ENCODE results near the gene RETN.

RETN gene

GRCh38 chr19:7668842-7669241 lies at the start of gene RETN:
Gene RETN, plus strand, starts transcription at chr19:7669049. Its CDS starts 278 bp downstream, at chr19:7669327.
- no peak for DNase-seq

DNA sequence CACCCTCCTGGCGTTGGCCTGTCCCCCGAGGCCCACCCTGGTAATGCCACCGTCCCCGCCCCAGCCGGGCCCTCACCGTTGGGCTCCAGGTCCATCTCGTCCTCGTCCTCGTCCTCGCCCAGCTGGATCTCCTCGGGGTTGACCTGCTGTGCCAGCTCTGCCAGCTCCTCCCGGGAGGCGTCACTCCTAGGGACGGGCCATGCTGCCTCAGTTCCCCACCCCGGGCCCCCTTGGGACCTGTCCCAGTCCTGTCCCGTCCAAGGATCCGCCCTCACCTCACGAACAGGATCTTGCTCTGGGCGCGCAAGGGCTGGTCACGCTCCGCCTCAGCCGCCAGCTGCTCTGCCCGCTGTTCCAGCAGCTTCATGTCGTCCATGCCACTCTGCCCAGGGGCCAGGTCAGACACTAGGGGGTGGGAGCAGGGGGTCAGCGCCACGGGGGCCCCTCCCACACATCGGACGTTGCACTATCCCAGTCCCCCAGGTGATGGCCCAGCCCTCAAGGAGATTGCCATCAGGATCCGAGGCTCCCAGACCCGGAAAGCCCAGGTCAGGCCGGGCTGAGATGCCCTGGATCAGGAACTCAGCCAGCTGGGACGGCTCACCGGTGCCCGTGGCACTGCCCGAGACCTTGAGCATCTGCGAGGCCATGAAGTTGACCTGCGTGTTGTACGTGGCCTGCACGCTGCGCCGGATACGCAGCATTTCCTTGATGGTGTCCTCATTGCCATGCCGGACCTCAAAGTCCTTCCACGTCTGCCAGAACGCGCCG lies 49.0 kb upstream of the RETN start:
- no peak for DNase-seq

DNA sequence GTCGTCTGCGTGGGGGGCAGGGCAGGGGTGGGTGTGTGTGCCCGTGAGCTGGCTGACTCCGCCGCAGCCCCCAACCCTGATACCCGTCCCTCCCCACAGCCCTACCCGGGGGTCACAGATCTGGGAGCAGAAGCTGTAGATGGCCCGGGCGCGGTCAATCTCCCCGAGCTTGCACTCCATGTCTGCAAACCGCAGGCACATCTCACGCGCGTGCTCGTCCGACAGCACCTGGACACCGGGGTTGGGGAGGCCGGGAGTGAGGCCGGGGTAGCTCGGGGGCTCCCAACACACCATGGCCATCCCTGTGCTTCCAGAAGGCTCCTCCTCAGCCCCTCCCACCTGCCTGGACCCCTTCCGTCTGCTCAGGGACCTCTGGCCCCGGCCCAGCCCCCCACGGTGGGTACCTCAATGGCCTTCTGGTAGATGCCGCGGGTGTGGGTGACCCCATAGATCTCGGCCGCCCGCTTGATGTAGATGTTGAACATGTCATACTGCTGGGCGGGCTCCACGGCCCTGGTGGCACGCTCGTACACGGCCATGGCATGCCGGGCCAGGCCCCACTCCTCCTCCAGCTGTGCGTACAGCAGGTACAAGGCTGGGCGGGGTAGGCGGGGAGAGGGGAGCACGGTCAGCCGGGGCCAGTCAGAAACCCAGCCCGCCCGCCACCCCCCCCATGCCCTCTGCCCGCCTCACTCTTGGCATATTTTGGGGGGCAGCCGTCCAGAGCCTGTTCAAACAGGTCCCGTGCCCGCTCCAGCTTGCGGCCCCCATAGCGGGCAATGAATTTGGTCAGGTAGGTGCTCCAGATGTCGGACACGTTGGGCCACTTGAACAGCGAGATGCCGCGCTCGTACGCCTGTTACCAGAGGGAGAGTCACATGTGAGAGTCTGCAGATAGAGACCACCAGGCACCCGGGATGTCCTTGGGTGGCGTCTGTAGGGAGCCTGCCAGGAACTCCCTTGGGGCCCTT lies 48.1 kb upstream of the RETN start:
- DNase-seq = no peak

DNA sequence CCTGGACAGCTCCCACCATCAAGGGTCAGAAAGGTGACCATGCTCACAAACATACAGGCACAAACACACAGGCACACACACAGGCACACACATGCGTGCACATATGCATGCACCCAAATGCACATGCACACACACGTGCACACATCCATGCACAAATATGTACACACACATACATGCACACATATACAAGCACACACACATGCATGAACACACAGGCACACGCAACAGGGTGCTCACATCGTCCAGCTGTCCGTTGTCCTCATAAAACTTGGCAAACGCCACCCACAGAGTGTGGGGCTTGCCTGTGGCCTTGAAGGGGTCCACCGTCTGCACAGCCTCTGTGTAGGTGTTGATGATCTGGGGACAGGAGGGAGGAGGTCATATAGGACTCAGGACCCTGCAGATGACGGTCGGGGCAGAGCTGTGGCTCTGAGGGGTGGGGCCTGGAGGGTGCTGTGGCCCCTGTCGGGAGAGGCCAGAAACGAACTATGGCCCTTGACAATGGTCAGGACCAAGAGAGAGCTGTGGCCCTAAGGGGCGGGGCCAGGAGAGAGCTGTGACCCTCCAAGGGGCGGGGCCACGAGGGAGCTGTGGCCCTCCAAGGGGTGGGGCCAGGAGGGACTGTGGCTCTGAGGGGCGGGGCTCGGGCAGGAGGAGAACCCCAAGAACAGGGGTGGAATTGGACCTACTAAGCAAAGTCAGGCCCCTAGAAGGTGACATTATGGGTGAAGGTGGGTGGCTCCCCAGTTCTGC lies 45.7 kb upstream of the RETN start:
- DNase-seq = no peak

DNA sequence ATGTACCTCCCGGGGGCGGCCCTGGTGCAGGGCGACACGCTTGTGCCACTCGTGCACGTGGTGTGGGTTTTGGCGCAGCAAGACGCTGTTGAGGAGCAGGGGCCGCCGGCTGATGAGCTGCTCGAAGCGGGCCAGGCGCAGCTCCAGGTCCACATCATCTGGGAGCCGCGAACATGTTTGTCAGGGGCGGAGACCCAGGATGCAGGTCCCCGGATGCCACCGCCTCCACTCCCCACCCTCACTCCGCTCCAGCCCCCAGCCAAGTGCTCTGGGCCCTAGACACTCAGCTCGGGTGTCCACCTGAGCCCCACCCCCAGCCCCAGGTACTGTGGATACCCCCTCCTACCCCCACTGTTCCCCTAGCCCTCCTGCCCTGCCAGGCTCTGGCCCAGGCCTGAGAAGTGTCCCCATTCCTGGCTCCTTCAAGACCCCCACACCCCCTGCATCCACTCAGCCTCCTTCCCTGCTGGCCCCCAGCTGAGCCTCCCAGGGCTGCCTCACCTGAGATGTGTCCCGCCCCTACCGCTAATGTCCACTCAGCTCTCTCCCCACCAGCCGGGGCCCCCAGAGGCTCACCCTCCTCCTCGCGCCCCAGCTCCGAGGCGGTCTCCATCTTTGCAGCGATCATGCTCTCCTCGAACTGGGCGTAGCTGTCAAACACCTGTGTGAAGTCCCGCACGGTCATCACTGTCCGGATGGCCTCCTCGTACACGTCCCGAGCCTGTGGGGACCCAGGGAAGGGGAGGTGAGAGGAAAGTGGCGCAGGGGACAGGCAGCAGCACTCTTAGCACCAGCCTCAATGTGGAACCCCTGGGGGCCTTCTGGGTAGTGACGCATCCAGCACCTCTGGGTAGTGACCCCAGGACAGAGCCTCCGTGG lies 44.9 kb upstream of the RETN start:
- DNase-seq = no peak

DNA sequence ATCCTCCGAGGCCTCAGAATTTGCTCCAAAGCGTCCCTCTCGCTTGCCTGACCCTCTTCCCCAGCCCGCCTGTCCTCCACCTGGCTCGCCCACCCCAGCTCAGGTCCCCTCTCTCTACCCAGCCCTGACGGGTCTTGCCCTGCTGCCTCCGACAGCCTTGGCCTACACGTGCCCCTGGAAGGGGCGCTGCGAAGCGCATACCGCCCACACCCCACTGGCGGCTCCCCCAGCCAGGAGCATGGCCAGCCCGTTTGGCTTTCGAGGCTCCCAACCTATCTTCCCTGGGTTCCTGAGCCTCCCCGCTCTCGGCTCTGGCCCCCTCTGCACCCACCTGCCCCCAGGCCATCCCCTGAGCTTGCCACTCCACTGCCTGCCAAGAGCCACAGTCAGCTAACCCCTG lies 44.0 kb upstream of the RETN start:
- no peak for DNase-seq

- no peak for DNase-seq
Observed at GRCh38 chr19:7625763-7626372, 43.0 kb upstream of the RETN start.

DNA sequence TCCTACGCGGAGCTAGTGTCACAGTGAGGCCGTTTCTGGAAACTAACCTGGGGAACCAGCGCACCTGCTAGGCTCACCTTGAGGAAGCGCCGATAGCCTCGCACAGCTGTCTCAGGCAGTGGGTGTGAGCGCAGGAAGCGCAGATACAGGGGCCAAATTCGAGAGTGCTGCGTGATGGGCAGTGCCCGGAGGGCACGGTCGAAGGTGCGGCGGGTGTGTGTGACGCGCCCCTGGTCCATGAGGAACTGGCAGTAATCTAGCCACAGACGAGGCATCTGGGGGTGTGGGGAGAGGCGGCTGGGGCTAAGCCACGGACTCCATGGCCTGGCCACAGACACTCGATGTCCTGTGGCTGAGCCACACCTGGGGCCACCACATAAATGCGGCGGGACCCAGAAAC lies 41.7 kb upstream of the RETN start:
- no peak for DNase-seq

DNA sequence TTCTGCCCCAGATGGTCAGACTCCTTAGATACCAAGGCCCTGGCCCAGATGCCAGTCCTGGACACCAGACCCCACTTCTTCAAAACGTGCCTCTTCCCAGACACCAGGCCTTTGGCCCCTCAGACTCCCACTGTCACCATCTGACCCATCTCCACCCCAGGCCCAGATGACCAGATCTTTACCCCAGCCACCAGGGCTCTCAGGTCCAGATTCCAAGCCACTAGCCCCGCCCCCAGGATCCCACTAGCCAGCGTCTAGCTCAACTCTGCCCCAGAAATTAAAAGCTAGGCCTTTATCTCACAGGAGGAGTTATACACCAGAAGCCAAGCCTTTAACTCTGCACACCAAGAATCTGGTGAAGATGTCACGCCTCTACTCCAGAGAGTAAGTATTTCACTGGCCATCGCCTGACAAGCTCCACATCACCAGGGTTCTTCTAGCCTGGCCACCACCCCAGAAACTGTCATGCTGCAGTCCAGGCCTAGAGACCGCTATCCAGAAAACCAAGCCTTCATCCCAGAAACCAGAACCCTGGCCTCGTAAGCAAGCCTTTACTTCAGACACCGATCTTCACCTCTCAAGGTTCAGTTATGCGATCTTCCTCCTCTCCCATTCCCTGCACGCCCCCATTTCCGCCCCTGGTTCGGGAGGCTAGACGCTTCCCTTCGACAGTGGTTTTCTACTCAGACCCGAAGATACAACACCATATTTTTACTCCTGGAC lies 40.1 kb upstream of the RETN start:
- no peak for DNase-seq

GRCh38 chr19:7629347-7630054 lies 39.3 kb upstream of the RETN start, which contains the start of the genes PET100 and XAB2:
Gene PET100, plus strand, starts transcription at chr19:7629793. Its CDS starts 41 bp downstream, at chr19:7629834.
Gene XAB2, minus strand, starts transcription at chr19:7629545. Its CDS starts 18 bp downstream, at chr19:7629527.
- DNase-seq = peak; percentile 94

- DNase-seq = no peak
Observed at GRCh38 chr19:7631577-7631976, 37.3 kb upstream of the RETN start.

DNA sequence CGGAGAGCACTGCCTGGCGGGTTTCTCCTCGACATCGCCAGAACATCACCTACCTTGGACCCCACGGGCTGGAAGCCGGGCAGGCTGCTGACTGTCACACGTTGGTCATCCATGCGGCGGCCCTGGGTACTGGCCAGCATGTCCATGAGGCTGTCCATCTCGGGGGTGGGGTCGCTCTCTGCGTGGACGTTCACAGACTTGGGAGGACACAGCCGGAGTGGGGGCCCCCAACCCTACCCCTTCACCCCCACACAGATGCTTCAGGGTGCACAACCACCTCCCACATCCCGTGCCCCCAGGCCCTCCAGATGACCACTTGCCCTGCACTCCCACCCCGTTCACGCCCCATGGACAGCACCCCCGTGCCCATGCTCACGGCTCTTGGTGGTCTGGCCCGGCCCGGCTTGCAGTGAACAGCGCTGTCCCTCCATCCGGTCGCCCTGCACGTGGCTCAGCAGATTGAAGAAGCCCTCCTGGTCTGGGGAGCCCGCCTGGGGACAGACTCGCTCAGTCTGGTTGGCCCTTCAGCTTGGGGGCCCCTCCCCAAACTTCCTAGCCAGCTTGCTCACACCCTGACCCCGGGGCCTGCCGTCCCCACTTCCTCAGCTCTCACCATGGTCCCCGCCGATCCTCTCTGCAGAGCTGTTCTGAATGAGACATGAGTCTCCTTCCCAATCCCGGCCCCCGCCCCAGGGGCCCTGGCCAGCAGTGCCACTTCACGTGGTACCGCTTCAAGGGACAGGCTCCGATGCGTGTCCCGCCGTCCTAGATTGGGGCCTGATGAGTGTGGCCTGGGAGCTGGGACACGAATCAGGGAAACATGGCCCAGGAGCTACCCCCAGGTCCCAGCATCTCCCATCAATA lies 36.3 kb upstream of the RETN start:
- DNase-seq = no peak

GRCh38 chr19:7633698-7634097 lies 35.2 kb upstream of the RETN start, which contains the start of gene PCP2:
Gene PCP2, minus strand, starts transcription at chr19:7633719. Its CDS starts 262 bp downstream, at chr19:7633457.
- DNase-seq = no peak

DNA sequence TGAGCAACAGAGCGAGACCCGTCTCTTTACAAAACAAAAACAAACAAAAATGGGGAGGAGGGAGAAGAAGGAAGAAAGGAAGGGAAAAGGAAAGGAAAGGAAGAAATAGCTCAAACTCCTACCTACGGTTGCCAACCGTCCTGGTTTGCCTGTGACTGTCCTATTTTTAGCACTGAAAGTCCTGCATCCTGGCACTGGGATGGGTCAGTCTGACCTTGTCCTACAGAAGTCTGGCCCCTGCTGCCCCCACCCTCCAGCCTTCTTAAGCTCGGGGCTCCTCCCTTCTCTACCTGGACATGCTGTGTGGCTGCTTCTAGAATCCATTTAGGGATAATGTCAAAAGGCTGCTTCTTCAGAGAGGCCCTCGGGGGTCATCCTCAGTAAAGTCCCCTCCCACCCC lies 33.2 kb upstream of the RETN start:
- DNase-seq = no peak

DNA sequence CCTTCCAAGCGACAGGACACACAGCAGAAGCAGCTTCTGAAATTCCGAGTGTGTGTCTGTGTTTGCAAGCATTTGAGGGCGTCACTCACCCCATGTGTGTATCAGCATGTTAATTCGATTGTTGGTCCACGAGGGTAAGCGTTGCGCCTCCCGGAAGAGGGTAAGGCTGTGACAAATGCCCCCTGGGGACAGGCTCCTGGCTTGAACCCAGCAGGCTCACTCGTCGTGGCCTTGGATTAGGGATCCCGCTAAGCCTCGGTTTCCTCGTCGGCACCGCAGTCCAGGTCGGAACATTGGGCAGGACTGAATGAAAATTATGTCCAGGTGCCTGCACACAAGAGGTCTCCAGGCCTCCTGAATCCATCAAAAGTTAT lies 32.5 kb upstream of the RETN start:
- no peak for DNase-seq

GRCh38 chr19:7636691-7637373 lies 32.0 kb upstream of the RETN start, which contains the start of gene STXBP2:
Gene STXBP2, plus strand, starts transcription at chr19:7637110. Its CDS starts 40 bp downstream, at chr19:7637150.
- DNase-seq = peak; percentile 15

- DNase-seq = no peak
Observed at GRCh38 chr19:7637374-7638256, 31.2 kb upstream of the RETN start.

Data from T1000 (cell line).